NCI-H1417 (cell line): ENCODE measurements around the gene THEM5.

ENCODE experiments used
- DNase-seq, 3 experiments: peaks; one replicate each; lab custom pipeline; 2025; lab: John Stamatoyannopoulos, UW

The THEM5 gene

DNA sequence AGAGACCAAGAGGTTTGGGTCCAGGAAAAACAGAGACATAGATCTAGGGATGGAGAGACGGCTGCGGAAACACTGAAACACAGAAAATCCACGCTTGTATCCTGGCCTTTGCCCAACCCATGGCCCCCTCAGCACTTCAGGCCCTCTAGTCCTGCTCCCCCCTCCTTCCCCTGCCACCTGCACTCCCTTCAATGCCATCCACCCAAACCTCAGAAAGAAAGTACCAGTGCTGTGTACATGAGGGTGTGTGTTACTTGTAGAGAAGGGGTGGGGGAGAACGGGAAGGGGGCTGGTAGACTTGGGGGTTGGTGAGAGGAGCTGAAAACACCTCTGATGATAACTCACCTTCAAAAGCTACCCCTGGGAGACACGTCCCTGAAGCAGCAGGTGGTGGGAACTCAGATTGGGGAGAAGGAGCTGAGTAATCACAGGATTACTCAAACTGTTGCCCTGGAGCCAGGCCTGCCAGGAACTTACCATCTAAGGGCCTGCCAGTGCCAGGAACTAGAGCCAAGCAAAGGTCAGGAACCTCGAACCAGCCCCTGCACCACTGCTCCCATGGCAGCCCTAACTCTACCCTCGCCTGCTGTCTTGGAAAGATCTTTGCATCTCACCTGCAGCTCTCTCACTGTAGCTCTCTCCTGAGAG lies 33.4 kb downstream of the THEM5 start:
- DNase-seq, result no peak

DNA sequence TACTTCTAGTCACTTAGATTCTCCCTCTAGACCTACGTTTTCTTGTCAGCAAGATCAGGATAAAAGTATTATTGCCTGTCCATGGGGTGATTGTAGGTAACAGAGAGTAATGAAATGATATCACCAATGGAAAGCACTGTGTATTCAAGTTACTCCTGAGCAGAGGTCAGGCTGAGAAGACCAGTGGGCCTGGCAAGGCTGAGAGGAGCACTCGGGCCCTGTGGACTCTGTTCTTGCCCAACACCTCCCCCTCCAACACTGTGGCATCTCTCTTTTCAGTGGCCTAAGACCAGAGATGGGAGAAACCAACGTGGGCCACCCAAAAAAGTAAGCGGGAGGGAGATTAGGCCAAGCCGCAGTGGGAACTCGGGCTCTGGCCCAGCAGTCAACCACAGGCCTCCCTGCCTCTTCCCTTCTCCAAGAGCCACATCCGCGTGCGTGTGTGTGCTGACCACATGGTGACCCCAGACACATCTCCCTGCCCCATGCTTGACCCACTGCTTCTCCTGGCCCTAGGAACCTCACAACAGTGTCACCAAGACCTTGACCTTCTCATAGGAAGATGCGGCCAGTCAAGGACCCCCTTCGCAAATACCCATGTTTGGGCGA lies 34.2 kb downstream of the THEM5 start:
- DNase-seq, result no peak

GRCh38 chr1:151817353-151817730 lies 36.2 kb downstream of the THEM5 start:
- peak in 2 of 3 experiments; percentile 43 to 60 for DNase-seq

DNA sequence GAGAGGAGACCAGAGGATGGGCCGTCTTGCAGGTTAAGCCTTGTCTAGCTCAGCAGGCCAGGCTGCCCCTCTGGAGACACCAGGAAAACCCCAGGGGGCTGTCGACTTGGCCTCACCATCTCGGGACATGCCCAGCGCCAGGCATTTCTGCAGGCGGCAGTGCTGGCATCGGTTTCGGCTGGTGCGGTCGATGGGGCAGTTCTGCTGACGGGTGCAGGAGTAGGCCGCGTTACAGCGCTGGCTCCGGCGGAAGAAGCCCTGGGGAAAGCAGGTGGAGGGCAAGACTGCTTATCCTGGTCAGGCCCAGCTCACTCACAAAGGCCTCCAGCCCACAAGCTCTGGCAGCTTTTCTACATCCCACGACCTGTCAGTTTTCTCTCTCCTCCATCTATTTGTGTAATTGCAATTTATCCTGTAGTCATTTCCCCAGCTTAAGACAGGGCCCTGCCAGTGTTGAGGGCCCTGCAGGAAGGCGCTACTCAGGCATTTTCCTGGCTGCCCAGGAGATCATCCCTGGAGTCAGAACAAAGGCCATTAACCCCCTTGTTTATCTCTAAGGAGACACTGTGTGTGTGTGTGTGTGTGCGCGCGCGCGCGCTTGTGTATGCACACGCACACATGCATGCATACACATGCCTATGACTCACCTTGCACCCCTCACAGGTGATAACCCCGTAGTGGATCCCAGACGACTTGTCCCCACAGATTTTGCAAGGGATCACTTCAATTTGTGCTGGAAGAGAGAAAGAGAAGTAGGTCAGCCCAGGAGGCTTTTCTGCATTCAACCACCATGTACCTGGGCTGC lies 36.8 kb downstream of the THEM5 start:
- peak in 2 of 3 experiments; percentile 43 to 60 for DNase-seq

- no peak for DNase-seq
These were observed 37.7 kb downstream of the THEM5 start for GRCh38 chr1:151815716-151816327.

DNA sequence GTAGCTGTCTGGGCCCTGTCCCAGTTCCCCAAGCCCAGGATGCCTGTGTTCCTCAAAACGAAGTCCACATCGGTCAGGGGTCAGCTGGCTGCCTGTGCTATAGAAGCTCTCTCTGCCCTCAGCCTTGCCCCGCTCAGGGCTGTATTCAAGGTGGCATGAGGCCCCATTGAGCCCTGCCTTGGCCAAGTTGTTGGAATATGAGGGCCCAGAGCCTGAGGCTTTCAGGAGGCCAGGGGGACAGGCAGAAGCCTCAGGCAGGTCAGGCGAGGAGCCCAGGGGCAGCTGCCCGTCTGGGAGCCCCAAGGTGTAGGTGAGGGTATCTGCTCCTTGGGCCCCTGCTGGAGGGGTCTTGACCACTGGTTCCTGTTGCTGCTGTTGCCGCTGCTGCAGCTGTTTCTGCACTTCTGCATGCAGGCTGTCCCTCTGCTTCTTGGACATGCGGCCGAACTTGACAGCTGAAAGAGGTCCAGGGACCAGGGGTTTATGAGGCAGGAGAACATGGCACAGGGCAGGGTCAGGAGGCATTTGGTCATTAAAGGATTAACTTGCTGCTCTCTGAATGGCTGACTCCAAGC lies 38.5 kb downstream of the THEM5 start:
- DNase-seq, result no peak

DNA sequence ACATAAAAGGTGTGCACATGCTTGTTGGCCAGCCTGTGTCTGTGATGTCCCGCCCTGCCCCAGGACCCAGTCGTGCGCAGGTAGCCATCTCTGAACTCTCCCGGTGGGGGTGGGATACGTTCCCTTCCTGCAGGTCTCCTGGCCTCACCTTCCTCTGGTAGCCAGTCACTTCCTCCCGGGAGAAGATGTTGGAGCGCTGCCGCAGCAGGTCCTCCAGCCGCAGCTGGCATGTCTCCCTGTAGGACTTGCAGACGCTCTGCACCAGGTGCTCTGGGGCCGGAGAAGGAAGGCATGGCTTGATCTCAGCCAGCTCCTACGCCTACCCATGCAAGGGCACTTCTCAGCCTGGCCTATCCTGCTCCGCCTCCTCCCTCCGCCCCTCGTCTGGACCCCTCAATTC lies 39.1 kb downstream of the THEM5 start:
- no peak for DNase-seq

DNA sequence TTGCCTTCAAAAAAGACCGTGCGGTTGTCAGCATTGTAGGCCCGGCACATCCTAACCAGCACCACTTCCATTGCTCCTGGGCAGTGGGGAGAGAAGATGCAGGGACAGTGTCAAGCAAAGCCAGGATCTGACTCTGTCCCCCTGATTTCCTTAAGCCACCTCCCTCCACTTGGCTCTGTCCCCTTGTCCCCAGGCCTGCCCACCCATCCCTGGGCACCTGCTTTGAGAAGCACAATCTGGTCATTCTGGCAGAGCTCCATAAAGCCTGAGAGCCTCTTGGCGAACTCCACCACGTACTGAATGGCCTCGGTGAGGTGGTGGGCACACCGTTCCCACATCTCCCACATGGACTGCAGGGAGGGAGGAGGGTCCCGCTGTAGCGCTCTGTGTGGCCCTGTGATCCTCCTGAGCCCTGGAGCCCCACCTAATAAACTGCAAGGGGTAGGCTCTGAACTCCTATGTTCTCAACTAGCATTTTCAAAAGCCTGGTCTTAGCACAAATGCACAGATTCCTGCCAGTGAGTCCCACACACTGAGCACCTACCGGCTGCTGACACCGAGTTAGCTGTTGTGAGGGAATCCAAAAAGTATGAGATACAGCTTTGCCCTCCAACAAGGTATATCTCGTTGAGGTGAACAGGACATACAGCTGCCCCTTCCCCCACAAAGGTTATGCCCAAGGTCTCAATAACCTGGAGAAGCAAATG lies 40.1 kb downstream of the THEM5 start:
- DNase-seq, result no peak

- DNase-seq, result no peak
These were observed 42.3 kb downstream of the THEM5 start for GRCh38 chr1:151811181-151811580.

DNA sequence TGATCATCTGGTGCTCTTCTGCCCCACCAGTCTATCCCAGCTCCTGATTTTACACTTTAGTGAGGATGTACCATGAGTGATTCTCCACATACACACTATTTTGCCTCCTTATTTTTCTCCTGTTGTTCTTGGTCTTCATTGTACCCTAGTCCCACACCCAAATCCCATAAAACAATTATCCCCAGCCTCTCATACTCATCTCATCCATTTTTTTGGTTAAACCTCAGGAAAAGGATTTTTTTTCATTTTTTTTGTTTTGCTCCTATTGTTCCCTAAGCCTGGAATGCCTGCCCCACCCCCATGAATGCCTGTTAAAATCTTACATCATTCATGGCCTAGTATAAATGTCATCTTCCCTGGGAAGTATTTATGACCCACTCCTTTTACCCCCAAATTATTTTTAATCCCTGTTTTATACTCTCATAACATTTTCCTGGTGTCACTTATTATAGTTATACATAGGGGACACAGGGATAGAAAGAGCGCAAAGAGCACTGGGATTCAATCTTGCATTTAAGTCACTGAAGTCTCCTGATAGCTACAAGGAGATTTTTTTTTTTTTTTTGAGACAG lies 43.4 kb downstream of the THEM5 start:
- DNase-seq, result no peak

DNA sequence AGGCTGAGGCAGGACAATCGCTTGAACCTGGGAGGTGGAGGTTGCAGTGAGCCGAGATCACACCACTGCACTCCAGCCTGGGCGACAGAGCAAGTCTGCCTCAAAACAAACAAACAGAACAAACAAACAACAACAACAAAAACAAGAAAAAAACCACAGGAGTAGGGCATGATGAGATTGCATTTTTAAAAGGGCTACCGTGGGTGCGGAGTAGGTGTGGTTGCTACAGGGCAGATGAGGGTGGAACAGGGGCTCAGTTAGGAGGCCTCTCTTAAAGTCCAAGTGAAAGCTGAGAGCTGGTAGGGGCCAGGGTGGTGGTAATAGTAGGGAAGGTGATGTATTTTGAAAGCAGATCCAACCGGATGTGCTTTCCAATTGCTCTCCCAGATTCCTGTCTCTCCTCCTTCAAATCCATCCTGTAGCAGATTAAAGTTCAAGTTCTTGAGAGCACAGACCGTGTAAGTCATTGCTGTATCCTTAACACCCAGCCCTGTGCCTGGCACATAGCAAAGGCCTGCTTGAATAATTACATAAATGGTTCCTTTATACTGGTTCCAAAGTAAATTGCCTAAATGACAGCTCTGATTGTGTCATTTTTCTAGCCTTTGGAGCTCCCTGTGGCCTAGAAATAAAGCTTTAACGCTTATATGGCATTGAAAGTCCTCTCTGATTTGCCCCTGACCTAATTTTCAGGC lies 44.1 kb downstream of the THEM5 start:
- DNase-seq, result no peak

DNA sequence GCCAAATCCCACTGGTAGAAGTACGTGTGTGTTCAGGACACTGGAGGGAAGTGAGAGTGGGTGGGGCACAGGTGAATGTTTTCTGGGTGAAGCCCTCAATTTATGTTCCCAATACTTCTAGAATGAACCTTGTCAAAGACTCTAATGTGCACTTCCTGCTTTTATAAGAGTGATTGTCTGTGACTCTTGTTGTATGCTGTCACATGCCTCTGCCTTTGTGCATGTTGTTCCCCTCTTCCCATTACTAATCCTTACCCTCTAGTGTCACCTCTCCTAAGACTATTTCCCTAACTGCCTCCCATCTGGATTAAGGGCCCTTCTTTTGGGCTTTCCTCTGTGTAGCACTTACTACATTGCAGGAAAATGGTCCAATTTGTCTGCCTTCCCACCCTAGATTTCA lies 45.7 kb downstream of the THEM5 start:
- DNase-seq, result no peak

GRCh38 chr1:151807131-151807530 lies 46.4 kb downstream of the THEM5 start:
- DNase-seq, result no peak

DNA sequence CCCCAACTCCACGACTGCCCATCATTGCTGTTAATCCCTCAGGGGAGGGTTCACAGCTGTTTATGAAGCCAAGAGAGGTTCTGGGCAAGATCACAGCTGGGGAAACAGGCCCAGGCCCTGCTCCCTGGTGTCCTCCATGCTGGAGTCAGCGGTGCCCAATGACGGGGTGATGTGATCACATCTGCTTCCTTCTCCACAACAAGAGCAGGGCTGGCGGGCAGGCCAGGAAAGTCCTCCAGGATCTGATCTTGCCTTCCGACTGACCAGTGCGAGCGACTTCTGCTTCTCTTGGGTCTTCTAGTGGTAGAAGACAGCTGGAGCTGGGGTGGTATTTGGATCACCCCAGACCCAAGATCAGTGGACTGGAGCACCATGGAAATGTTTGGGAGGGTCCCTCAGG lies 47.3 kb downstream of the THEM5 start:
- no peak for DNase-seq

- no peak for DNase-seq
These were observed 48.3 kb downstream of the THEM5 start, which contains the start of gene LINGO4 for GRCh38 chr1:151805066-151805820. LINGO4 (minus strand) TSS chr1:151805419; CDS start chr1:151802704, 2,715 bp downstream.

DNA sequence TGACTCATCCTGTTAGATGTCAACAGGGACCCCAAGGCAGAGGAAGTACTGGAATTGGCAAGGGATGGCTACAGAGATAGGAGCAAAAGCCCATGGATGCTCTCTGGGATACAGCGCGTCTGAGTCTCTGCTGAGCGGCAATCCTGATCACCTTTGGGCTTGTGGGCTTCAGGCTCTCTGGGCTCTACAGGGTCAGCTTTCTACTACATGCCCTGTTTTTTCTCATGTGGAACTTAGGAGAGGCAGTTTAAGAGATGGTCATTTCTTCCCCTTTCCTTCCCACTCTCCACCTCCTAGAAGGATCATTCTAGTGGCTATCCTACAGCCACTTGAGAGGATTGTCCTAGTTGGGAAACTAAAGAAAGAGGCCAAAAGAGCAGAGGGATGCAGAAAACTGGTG lies 49.6 kb downstream of the THEM5 start:
- no peak for DNase-seq

DNA sequence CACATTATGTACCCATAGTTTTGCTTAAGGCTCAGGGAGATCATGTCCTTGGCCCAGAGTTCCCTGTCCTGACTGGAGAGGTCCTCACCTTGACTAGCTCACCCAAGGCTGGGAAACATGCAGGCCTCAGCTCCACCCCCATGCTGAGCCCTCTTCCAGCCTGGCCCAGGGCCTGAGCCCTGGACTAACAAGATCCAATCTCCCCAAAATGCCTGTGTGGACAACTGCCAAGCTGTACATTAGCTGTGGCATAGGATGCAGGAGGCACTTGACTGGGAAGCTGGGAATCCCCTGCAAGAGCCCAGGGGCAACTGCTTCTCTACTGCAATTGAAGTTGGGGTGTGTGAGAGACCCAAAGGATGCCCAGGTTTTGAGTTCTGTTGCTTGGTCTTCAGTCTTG lies 50.3 kb downstream of the THEM5 start:
- no peak for DNase-seq

- no peak for DNase-seq
These were observed 51.1 kb downstream of the THEM5 start for GRCh38 chr1:151802372-151802771.

GRCh38 chr1:151801846-151802245 lies 51.7 kb downstream of the THEM5 start:
- DNase-seq, result no peak

GRCh38 chr1:151801310-151801820 lies 52.1 kb downstream of the THEM5 start:
- DNase-seq, result no peak
